Loucy (cell line): ENCODE results near the gene IQCF2.

Source experiments
- H2AFZ ChIP-seq: fragments of 200-600 bp; sonication (generic); 2 replicates; pipeline ENCODE4 v1.6.0; 2016; ENCODE audit warnings: antibody characterized with exemption, mild to moderate bottlenecking, low read length, moderate library complexity
- H3F3A ChIP-seq: fragments of 200-600 bp; 2 replicates; pipeline ENCODE4 v1.6.0; 2016; ENCODE audit warnings: antibody characterized with exemption, low read depth, mild to moderate bottlenecking
- H3K27me3 ChIP-seq: fragments of 200-600 bp; sonication (generic); 2 replicates; pipeline ENCODE4 v1.6.1; 2014; ENCODE audit warnings: low read length, mild to moderate bottlenecking; ENCODE audit not compliant: insufficient read depth, poor library complexity, severe bottlenecking
- H3K36me3 ChIP-seq: fragments of 200-600 bp; sonication (generic); 2 replicates; pipeline ENCODE4 v1.6.1; 2016; ENCODE audit warnings: low read length; ENCODE audit not compliant: insufficient read depth
- H3K4me1 ChIP-seq: fragments of 200-600 bp; sonication (generic); 2 replicates; pipeline ENCODE4 v1.5.1; 2014; ENCODE audit warnings: low read length, mild to moderate bottlenecking; ENCODE audit not compliant: insufficient read depth, poor library complexity, severe bottlenecking
- H3K4me2 ChIP-seq: fragments of 200-600 bp; sonication (generic); 2 replicates; pipeline ENCODE4 v1.6.0; 2014; ENCODE audit warnings: antibody characterized with exemption, low read length, low read depth, mild to moderate bottlenecking; ENCODE audit not compliant: poor library complexity, severe bottlenecking
- H3K4me3 ChIP-seq: fragments of 200-600 bp; sonication (generic); 2 replicates; pipeline ENCODE4 v1.5.1; 2014; ENCODE audit warnings: low read length, mild to moderate bottlenecking, mixed read lengths; ENCODE audit not compliant: poor library complexity, severe bottlenecking
- H3K79me2 ChIP-seq: fragments of 200-600 bp; sonication (generic); 2 replicates; pipeline ENCODE4 v1.6.1; 2014; ENCODE audit warnings: low read length; ENCODE audit not compliant: insufficient read depth
- H3K9ac ChIP-seq: fragments of 200-600 bp; sonication (generic); 2 replicates; pipeline ENCODE4 v1.6.0; 2014; ENCODE audit warnings: mild to moderate bottlenecking, low read depth, low read length, moderate library complexity; ENCODE audit not compliant: poor library complexity, severe bottlenecking
- H3K9me2 ChIP-seq: fragments of 200-600 bp; sonication (generic); replicated peaks from 2 replicates; pipeline ENCODE4 v1.6.1; 2016; ENCODE audit warnings: low read depth, low read length, mixed read lengths
- H3K9me3 ChIP-seq: fragments of 200-600 bp; sonication (generic); 2 replicates; pipeline ENCODE4 v1.6.1; 2014; ENCODE audit warnings: mild to moderate bottlenecking, antibody characterized with exemption, low read length, low read depth; ENCODE audit not compliant: insufficient read depth
- H4K20me1 ChIP-seq: fragments of 200-600 bp; sonication (generic); 2 replicates; pipeline ENCODE4 v1.6.0; 2014; ENCODE audit warnings: antibody characterized with exemption, low read length, mild to moderate bottlenecking; ENCODE audit not compliant: insufficient read depth, poor library complexity, severe bottlenecking
- EZH2phosphoT487 ChIP-seq: fragments of 200-600 bp; IDR thresholded peaks from 2 replicates; pipeline ENCODE4 v1.6.1; 2018; ENCODE audit warnings: antibody characterized with exemption, mild to moderate bottlenecking, moderate library complexity, borderline replicate concordance
- TF ChIP-seq, protein P1 (sequence below): fragments of 200-600 bp; sonication (generic); conservative IDR thresholded peaks from 2 replicates; pipeline ENCODE4 v1.5.1; 2014; ENCODE audit warnings: mild to moderate bottlenecking, antibody characterized with exemption, low read length

The IQCF2 gene

DNA sequence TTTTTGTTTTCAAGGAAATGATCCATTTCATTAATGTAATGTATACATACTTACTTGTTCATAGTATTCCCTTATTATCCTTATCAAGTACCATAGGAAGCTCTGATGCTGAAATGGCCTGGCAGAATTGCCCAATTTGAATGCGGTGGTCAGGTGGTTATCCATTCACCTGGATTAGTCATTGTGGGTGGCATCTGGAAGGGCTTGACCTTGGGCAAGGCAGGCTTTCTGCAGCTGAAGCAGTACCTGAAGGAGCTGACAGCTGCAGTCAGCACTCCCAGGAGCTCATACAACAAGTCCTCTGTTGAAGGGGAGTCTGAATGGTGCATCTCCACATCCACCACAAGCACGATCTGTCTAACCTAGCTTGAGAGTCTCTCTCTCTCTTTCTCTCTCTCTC is 26.2 kb downstream of the IQCF2 start:
- Histone ChIP-seq H3K36me3 (no peaks in the 10 kb centered on the region), H3K9me2 (no peaks in the 10 kb centered on the region), H4K20me1 (no peaks in the 10 kb centered on the region), H3K9me3 (no peaks in the 10 kb centered on the region), H3K79me2 (no peaks in the 10 kb centered on the region), H3K9ac (no peak overlapping the region), H3F3A (no peaks in the 10 kb centered on the region), H3K4me1 (peaks cover 13% of the 10 kb centered on the region), H3K4me3 (no peak overlapping the region), H2AFZ (no peak overlapping the region), H3K4me2 (no peak overlapping the region), H3K27me3 (no peaks in the 10 kb centered on the region)
- no peak for TF ChIP-seq EZH2phosphoT487

DNA sequence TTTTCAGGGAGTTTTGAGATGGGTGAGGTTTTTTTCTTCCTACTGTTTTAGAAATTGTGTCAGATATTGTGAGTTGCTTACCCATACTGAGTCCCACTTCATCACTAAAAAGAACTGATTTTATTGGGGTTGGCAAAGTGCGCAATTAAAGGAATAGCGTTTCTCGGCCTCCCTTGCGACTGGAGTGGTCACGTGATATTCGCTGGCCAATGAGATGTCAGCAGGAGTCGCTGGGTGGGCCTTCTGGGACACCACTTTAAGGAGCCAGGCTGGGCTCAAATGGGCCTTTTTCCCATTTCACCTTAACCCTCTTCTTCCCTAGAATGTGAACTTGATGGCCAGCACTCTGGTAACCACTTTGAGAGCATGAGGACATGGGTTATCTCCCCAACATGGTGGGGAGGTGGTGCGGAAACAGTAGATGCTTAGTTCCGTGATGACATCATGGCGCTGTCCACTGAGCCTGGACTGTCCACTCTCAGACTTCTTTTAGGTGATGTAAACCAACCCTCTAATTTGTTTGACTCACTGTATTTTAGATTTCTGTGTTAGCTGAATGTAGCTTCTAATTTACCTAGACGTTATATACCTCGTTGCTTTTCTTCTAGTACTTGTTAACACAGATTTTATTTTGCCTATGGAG is 27.2 kb downstream of the IQCF2 start:
- Histone ChIP-seq H3K27me3 (no peaks in the 10 kb centered on the region), H3K79me2 (no peaks in the 10 kb centered on the region), H2AFZ (no peak overlapping the region), H3F3A (no peaks in the 10 kb centered on the region), H3K4me1 (peaks cover 13% of the 10 kb centered on the region), H3K4me3 (no peak overlapping the region), H3K9me2 (no peaks in the 10 kb centered on the region), H3K4me2 (no peak overlapping the region), H3K9ac (no peak overlapping the region), H3K9me3 (no peaks in the 10 kb centered on the region), H4K20me1 (no peaks in the 10 kb centered on the region), H3K36me3 (no peaks in the 10 kb centered on the region)
- TF ChIP-seq, protein P1, sequence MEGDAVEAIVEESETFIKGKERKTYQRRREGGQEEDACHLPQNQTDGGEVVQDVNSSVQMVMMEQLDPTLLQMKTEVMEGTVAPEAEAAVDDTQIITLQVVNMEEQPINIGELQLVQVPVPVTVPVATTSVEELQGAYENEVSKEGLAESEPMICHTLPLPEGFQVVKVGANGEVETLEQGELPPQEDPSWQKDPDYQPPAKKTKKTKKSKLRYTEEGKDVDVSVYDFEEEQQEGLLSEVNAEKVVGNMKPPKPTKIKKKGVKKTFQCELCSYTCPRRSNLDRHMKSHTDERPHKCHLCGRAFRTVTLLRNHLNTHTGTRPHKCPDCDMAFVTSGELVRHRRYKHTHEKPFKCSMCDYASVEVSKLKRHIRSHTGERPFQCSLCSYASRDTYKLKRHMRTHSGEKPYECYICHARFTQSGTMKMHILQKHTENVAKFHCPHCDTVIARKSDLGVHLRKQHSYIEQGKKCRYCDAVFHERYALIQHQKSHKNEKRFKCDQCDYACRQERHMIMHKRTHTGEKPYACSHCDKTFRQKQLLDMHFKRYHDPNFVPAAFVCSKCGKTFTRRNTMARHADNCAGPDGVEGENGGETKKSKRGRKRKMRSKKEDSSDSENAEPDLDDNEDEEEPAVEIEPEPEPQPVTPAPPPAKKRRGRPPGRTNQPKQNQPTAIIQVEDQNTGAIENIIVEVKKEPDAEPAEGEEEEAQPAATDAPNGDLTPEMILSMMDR: no peak
- no peak for TF ChIP-seq EZH2phosphoT487

DNA sequence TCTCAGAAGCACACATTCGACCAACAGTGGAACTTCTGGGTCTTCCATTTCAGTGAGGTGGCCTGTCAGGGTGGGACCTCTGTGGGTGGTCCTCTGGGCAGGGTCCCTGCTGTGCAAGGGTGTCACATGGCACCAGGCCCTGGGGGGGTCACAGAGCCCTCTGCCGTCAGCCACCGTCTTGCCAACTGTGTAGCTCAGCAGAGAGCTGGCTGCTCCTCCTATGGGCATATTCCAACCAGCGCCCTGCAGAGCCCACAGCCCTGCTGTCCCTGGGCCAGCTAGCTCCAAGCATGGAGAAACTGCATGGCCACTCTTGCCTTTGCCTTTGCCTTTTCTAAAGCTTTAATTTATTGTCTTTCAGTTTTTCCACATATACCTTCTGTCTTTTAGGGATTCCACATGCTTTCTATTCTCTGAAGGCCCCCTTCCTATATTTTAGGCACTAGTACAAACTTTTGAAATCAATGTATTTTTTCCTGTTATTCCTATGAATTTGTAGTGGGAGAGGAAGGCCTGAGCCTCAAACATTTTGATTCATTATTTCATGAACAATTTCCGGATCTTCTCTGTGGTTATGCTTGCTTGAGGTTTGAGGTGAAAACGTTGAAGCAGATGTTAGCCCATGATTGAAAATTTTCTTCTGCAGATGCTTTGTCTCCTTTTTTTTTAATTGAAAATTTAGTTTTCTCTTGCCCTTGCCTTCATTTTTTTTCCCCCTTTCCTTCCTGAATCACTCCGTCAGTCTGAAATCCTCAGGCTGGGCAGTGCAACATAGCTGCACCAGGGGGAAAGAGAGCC is 30.0 kb downstream of the IQCF2 start:
- Histone ChIP-seq H3F3A (no peaks in the 10 kb centered on the region), H3K9me3 (no peaks in the 10 kb centered on the region), H3K4me3 (no peak overlapping the region), H3K36me3 (no peaks in the 10 kb centered on the region), H4K20me1 (no peaks in the 10 kb centered on the region), H3K4me2 (no peak overlapping the region), H3K27me3 (no peaks in the 10 kb centered on the region), H3K79me2 (no peaks in the 10 kb centered on the region), H2AFZ (no peak overlapping the region), H3K9me2 (no peaks in the 10 kb centered on the region), H3K9ac (no peak overlapping the region), H3K4me1 (peaks cover 13% of the 10 kb centered on the region)
- TF ChIP-seq, protein P1: no peak
- TF ChIP-seq EZH2phosphoT487: no peak
